GM21529 (cell line): Measurements from ENCODE around the gene MMD.

Experiments used
- ATAC-seq: cut with Tn5 transposase; IDR thresholded peaks from one replicate; pipeline ENCODE4 v1.9.1; 2021; ENCODE audit not compliant: unreplicated experiment

The MMD gene

GRCh38 chr17:55354941-55355340 is 66.7 kb downstream of the MMD start:
- no peak for ATAC-seq

GRCh38 chr17:55354010-55354409 is 67.6 kb downstream of the MMD start:
- ATAC-seq: no peak

GRCh38 chr17:55351226-55351625 is 70.4 kb downstream of the MMD start:
- no peak for ATAC-seq

GRCh38 chr17:55350825-55351205 is 70.8 kb downstream of the MMD start:
- ATAC-seq: no peak

- peak; percentile 81 for ATAC-seq
These were observed 72.8 kb downstream of the MMD start for GRCh38 chr17:55348749-55349354.

- ATAC-seq: no peak
These were observed 74.3 kb downstream of the MMD start for GRCh38 chr17:55347341-55347740.

GRCh38 chr17:55346658-55347057 is 75.0 kb downstream of the MMD start:
- ATAC-seq: no peak

- ATAC-seq: no peak
These were observed 76.5 kb downstream of the MMD start for GRCh38 chr17:55345132-55345531.

GRCh38 chr17:55344514-55344997 is 77.1 kb downstream of the MMD start:
- no peak for ATAC-seq

- ATAC-seq: no peak
These were observed 77.6 kb downstream of the MMD start for GRCh38 chr17:55343900-55344513.

- no peak for ATAC-seq
These were observed 78.6 kb downstream of the MMD start for GRCh38 chr17:55342800-55343585.
